HepG2 (cell line): Measurements from ENCODE around the gene SBK1. TPM values are rescaled to one million over a fixed set of nuclear protein-coding genes. Genes with fewer than 3 reads are reported as not detected.

Experiments used
- ADNP ChIP-seq: sonication (generic); formaldehyde crosslinking; IDR thresholded peaks from 2 replicates; pipeline ENCODE4 v1.4.0; 2020; ENCODE audit warnings: missing genetic modification reagents
- ASH2L ChIP-seq: fragments of 300-600, 200-600 bp; sonication (generic); IDR thresholded peaks from 2 replicates; pipeline ENCODE4 v1.7.0; 2017; ENCODE audit warnings: low read depth, mild to moderate bottlenecking, moderate library complexity, mixed read lengths, low read length; ENCODE audit not compliant: insufficient read length
- ATAD3A ChIP-seq: sonication (generic); formaldehyde crosslinking; IDR thresholded peaks from 2 replicates; pipeline ENCODE4 v1.4.0; 2020; ENCODE audit warnings: missing genetic modification reagents
- ELF1 ChIP-seq: sonication (generic); formaldehyde crosslinking; IDR thresholded peaks from 2 replicates; pipeline ENCODE4 v1.4.0; 2020; ENCODE audit warnings: missing genetic modification reagents
- HNRNPH1 ChIP-seq: fragments of 200-400 bp; formaldehyde crosslinking; optimal IDR thresholded peaks from 2 replicates; pipeline ENCODE3; 2017; ENCODE audit warnings: mild to moderate bottlenecking, low read depth, low read length
- HNRNPK ChIP-seq: fragments of 200-400 bp; formaldehyde crosslinking; IDR thresholded peaks from 2 replicates; pipeline ENCODE4 v1.6.1; 2018; ENCODE audit warnings: low read length, low read depth, moderate library complexity, mild to moderate bottlenecking; ENCODE audit not compliant: poor library complexity, severe bottlenecking
- KDM1A ChIP-seq: IDR thresholded peaks from 2 replicates; pipeline ENCODE4 v1.6.1; 2016; ENCODE audit warnings: missing compliant biosample characterization
- NONO ChIP-seq, 2 experiments: fragments of 450-650 bp in 1 of 2; sonication (generic) in 1 of 2; formaldehyde crosslinking in 1 of 2; IDR thresholded peaks in 1 of 2; conservative IDR thresholded peaks in 1 of 2; 2 replicates each; pipeline versions ENCODE4 v1.6.1 to v1.8.0; 2017 to 2022; ENCODE audit warnings: mild to moderate bottlenecking in 1 of 2, missing genetic modification reagents in 1 of 2, moderate library complexity in 1 of 2
- POLR2AphosphoS5 ChIP-seq: IDR thresholded peaks from 2 replicates; pipeline ENCODE4 v1.6.1; 2012; ENCODE audit warnings: low read depth, low read length
- RELA ChIP-seq: sonication (generic); formaldehyde crosslinking; IDR thresholded peaks from 2 replicates; pipeline ENCODE4 v1.4.0; 2020; ENCODE audit warnings: missing genetic modification reagents
- SP1 ChIP-seq, 2 experiments: fragments of 450-650 bp in 1 of 2; sonication (generic) in 1 of 2; formaldehyde crosslinking in 1 of 2; IDR thresholded peaks; 2 replicates each; pipeline versions ENCODE4 v1.4.0 to v1.6.1; 2016 to 2020; ENCODE audit warnings: missing genetic modification reagents in 1 of 2
- TCF12 ChIP-seq, 2 experiments: fragments of 450-650 bp in 1 of 2; sonication (generic) in 1 of 2; formaldehyde crosslinking in 1 of 2; IDR thresholded peaks; 2 replicates each; pipeline versions ENCODE4 v1.6.1 to v1.8.0; 2017 to 2022; ENCODE audit warnings: antibody characterized with exemption in 1 of 2, mild to moderate bottlenecking in 1 of 2, missing genetic modification reagents in 1 of 2, moderate library complexity in 1 of 2
- TCF7 ChIP-seq: sonication (generic); IDR thresholded peaks from 2 replicates; pipeline ENCODE4 v1.6.1; 2016; ENCODE audit warnings: antibody characterized with exemption, low read depth
- WIZ ChIP-seq: sonication (generic); formaldehyde crosslinking; IDR thresholded peaks from 2 replicates; pipeline ENCODE4 v1.5.1; 2020; ENCODE audit warnings: mild to moderate bottlenecking, missing genetic modification reagents
- ZMYM4 ChIP-seq: sonication (generic); formaldehyde crosslinking; IDR thresholded peaks from 2 replicates; pipeline ENCODE4 v1.8.1; 2023; ENCODE audit warnings: mild to moderate bottlenecking, missing genetic modification reagents
- ZNF180 ChIP-seq: sonication (generic); formaldehyde crosslinking; IDR thresholded peaks from 2 replicates; pipeline ENCODE4 v1.4.0; 2020; ENCODE audit warnings: low read depth, missing genetic modification reagents, borderline replicate concordance
- ZNF614 ChIP-seq: IDR thresholded peaks from 2 replicates; pipeline ENCODE4 v1.6.1; 2018; ENCODE audit warnings: missing biosample characterization, missing genetic modification reagents, inconsistent platforms, borderline replicate concordance
- polyA plus RNA-seq, 8 experiments: library from polyadenylated mRNA; depleted of rRNA in 3 of 8; stranded (reverse) in 7 of 8; unstranded in 1 of 8; fragments of >200 nt; fragmentation: Illumina TruSeq in 4 of 8; extraction: Trizol in 4 of 8; gene quantifications; 2 replicates each; pipeline versions ENCODE4 v1.2.1 to v1.2.3, GENCODE V29; 2011 to 2016; ENCODE audit warnings: low read depth in 4 of 8, missing spikeins in 1 of 8, mixed read lengths in 1 of 8; ENCODE audit not compliant: insufficient read depth in 1 of 8
- total RNA-seq, 5 experiments: library from RNA; depleted of rRNA; stranded (reverse); fragments of >200 nt; fragmentation: Illumina TruSeq; extraction: Trizol; gene quantifications; 2 replicates each; pipeline ENCODE4 v1.2.3, GENCODE V29; 2016; ENCODE audit warnings: low read depth in 1 of 5
- TF ChIP-seq, protein P1 (sequence below): IDR thresholded peaks from 2 replicates; pipeline ENCODE4 v1.6.1; 2016; ENCODE audit warnings: low read depth, missing genetic modification reagents, missing compliant biosample characterization
- TF ChIP-seq, protein P2 (sequence below): sonication (generic); formaldehyde crosslinking; IDR thresholded peaks from 2 replicates; pipeline ENCODE4 v1.5.1; 2020; ENCODE audit warnings: missing genetic modification reagents, mild to moderate bottlenecking, borderline replicate concordance
- TF ChIP-seq, protein P3 (sequence below): sonication (generic); formaldehyde crosslinking; IDR thresholded peaks from 2 replicates; pipeline ENCODE4 v1.5.1; 2020; ENCODE audit warnings: mild to moderate bottlenecking, missing genetic modification reagents, moderate library complexity

The SBK1 gene
- total and polyA plus RNA-seq, 2 of the 13 experiments (the other 11 are each of a cell fraction or from before 2014, with no cell fraction given) = 0.15 to 0.17 TPM

DNA sequence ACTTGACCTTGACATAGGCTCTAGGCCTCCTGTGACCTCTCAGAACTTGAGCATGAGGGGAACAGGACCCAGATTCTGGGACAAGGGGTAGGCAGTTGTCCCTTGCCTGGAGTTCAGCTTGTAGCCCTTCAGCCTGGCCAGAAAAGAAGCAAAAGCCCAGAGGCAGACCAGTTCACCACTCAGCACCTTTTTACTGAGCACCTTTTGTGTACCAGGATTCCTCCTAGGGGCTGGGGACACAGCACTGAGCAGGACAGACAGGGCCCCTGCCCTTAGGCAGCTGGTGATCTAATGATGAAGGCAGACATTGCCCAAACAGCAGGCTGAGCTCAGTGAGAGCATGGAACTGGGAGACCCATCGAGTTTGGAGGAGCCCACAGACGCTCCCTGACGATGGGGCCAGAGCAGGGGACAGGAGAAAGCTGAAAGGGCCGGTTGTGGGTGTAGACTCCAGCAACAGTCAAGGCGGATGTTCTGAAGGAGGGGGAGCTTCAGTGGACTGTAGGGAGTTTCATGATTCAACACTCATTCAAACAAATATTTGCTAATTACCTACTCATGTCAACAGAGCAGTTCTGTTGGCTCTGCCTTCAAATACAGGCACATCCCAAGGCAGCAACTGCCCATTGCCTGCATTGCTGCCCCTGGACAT lies 32.0 kb downstream of the SBK1 start (continued):
- TF ChIP-seq, protein P1, sequence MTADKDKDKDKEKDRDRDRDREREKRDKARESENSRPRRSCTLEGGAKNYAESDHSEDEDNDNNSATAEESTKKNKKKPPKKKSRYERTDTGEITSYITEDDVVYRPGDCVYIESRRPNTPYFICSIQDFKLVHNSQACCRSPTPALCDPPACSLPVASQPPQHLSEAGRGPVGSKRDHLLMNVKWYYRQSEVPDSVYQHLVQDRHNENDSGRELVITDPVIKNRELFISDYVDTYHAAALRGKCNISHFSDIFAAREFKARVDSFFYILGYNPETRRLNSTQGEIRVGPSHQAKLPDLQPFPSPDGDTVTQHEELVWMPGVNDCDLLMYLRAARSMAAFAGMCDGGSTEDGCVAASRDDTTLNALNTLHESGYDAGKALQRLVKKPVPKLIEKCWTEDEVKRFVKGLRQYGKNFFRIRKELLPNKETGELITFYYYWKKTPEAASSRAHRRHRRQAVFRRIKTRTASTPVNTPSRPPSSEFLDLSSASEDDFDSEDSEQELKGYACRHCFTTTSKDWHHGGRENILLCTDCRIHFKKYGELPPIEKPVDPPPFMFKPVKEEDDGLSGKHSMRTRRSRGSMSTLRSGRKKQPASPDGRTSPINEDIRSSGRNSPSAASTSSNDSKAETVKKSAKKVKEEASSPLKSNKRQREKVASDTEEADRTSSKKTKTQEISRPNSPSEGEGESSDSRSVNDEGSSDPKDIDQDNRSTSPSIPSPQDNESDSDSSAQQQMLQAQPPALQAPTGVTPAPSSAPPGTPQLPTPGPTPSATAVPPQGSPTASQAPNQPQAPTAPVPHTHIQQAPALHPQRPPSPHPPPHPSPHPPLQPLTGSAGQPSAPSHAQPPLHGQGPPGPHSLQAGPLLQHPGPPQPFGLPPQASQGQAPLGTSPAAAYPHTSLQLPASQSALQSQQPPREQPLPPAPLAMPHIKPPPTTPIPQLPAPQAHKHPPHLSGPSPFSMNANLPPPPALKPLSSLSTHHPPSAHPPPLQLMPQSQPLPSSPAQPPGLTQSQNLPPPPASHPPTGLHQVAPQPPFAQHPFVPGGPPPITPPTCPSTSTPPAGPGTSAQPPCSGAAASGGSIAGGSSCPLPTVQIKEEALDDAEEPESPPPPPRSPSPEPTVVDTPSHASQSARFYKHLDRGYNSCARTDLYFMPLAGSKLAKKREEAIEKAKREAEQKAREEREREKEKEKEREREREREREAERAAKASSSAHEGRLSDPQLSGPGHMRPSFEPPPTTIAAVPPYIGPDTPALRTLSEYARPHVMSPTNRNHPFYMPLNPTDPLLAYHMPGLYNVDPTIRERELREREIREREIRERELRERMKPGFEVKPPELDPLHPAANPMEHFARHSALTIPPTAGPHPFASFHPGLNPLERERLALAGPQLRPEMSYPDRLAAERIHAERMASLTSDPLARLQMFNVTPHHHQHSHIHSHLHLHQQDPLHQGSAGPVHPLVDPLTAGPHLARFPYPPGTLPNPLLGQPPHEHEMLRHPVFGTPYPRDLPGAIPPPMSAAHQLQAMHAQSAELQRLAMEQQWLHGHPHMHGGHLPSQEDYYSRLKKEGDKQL (CRISPR knock-in tag) = peak; percentile 7; the same call in 1 of the 2 replicates
- TF ChIP-seq ATAD3A (no peak), ASH2L (no peak), WIZ (CRISPR knock-in tag) (no peak), NONO (IDR thresholded peaks at IDR 0.05) (no peak), NONO (CRISPR knock-in tag; conservative IDR thresholded peaks at IDR 0.05) (no peak), ZMYM4 (CRISPR knock-in tag) (no peak), TCF7 (no peak), RELA (CRISPR knock-in tag) (no peak), HNRNPK (no peak), POLR2AphosphoS5 (no peak), ZNF180 (CRISPR knock-in tag) (no peak), ZNF614 (CRISPR knock-in tag) (peak; percentile 72; the same call in 1 of the 2 replicates), TCF12 (IDR thresholded peaks at IDR 0.05) (no peak), TCF12 (CRISPR knock-in tag; IDR thresholded peaks at IDR 0.05) (no peak), KDM1A (0 out of 2 replicates have a peak, but pooled peaks have one; percentile 42), ELF1 (CRISPR knock-in tag) (no peak; the same call in 1 of the 2 replicates), ADNP (CRISPR knock-in tag) (no peak), SP1 (IDR thresholded peaks at IDR 0.05) (no peak), SP1 (CRISPR knock-in tag; IDR thresholded peaks at IDR 0.05) (no peak; the same call in 1 of the 2 replicates), HNRNPH1 (no peak)
- TF ChIP-seq, protein P2, sequence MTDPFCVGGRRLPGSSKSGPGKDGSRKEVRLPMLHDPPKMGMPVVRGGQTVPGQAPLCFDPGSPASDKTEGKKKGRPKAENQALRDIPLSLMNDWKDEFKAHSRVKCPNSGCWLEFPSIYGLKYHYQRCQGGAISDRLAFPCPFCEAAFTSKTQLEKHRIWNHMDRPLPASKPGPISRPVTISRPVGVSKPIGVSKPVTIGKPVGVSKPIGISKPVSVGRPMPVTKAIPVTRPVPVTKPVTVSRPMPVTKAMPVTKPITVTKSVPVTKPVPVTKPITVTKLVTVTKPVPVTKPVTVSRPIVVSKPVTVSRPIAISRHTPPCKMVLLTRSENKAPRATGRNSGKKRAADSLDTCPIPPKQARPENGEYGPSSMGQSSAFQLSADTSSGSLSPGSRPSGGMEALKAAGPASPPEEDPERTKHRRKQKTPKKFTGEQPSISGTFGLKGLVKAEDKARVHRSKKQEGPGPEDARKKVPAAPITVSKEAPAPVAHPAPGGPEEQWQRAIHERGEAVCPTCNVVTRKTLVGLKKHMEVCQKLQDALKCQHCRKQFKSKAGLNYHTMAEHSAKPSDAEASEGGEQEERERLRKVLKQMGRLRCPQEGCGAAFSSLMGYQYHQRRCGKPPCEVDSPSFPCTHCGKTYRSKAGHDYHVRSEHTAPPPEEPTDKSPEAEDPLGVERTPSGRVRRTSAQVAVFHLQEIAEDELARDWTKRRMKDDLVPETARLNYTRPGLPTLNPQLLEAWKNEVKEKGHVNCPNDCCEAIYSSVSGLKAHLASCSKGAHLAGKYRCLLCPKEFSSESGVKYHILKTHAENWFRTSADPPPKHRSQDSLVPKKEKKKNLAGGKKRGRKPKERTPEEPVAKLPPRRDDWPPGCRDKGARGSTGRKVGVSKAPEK = no peak
- TF ChIP-seq, protein P3, sequence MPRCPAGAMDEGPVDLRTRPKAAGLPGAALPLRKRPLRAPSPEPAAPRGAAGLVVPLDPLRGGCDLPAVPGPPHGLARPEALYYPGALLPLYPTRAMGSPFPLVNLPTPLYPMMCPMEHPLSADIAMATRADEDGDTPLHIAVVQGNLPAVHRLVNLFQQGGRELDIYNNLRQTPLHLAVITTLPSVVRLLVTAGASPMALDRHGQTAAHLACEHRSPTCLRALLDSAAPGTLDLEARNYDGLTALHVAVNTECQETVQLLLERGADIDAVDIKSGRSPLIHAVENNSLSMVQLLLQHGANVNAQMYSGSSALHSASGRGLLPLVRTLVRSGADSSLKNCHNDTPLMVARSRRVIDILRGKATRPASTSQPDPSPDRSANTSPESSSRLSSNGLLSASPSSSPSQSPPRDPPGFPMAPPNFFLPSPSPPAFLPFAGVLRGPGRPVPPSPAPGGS (CRISPR knock-in tag) = no peak
